SK-N-MC (cell line): Measurements from ENCODE around the gene B4GALT7.

Experiments used
- DNase-seq: peaks from one replicate; pipeline ENCODE4 v3.0.0-alpha.2; 2011; ENCODE audit warnings: low read depth, low spot score
- H3K27ac ChIP-seq: fragments of 200-600 bp; sonication (generic); 2 replicates; pipeline ENCODE4 v1.5.1; 2016; ENCODE audit warnings: mixed run types
- H3K36me3 ChIP-seq: fragments of 200-600 bp; sonication (generic); 2 replicates; pipeline ENCODE4 v1.6.1; 2017; ENCODE audit warnings: antibody characterized with exemption, low read length, mixed read lengths; ENCODE audit not compliant: insufficient read depth
- H3K4me3 ChIP-seq: fragments of 200-600 bp; sonication (generic); 2 replicates; pipeline ENCODE4 v1.5.1; 2016
- H3K9ac ChIP-seq: fragments of 200-600 bp; sonication (generic); 2 replicates; pipeline ENCODE4 v1.8.0; 2017; ENCODE audit warnings: mixed run types, mixed read lengths; ENCODE audit not compliant: insufficient read length
- H3K9me3 ChIP-seq: fragments of 200-600 bp; sonication (generic); 2 replicates; pipeline ENCODE4 v1.6.1; 2017; ENCODE audit warnings: low read depth, mild to moderate bottlenecking, antibody characterized with exemption, low read length, moderate library complexity, mixed read lengths
- EZH2 ChIP-seq: fragments of 200-600 bp; sonication (generic); IDR thresholded peaks from one replicate; pipeline ENCODE4 v1.6.1; 2017; ENCODE audit warnings: antibody characterized with exemption
- FOXP2 ChIP-seq: optimal IDR thresholded peaks from 2 replicates; pipeline ENCODE3; 2011; ENCODE audit warnings: mild to moderate bottlenecking, moderate library complexity; ENCODE audit not compliant: insufficient read depth; ENCODE audit errors: extremely low read length, control extremely low read depth
- POLR2AphosphoS5 ChIP-seq: IDR thresholded peaks from 2 replicates; pipeline ENCODE4 v1.6.1; 2012; ENCODE audit warnings: mild to moderate bottlenecking, low read depth, low read length, borderline replicate concordance

The B4GALT7 gene

GRCh38 chr5:177600508-177601018 lies 631 bp downstream of the B4GALT7 start:
- TF ChIP-seq FOXP2 (no peak), EZH2 (no peak), POLR2AphosphoS5 (no peak)
- Histone ChIP-seq H3K9me3 (no peaks in the 10 kb centered on the region), H3K36me3 (peaks cover 12% of the 10 kb centered on the region; the same call in 1 of the 2 replicates), H3K9ac (peak overlapping the region; percentile 94), H3K4me3 (peak overlapping the region; percentile 96), H3K27ac (no peak overlapping the region)
- no peak for DNase-seq

- DNase-seq = no peak
- peaks cover 6% of the 10 kb centered on the region; the same call in 1 of the 2 replicates for H3K36me3 ChIP-seq
- H3K27ac ChIP-seq = no peak overlapping the region
- H3K9me3 ChIP-seq = no peaks in the 10 kb centered on the region
- H3K4me3 ChIP-seq = peak overlapping the region; percentile 96
- H3K9ac ChIP-seq = peak overlapping the region; percentile 94
- TF ChIP-seq POLR2AphosphoS5 (peak; percentile 3; the same call in 1 of the 2 replicates), EZH2 (no peak)
These were observed 1.2 kb downstream of the B4GALT7 start for GRCh38 chr5:177601126-177601525.

- DNase-seq = no peak
- H3K9ac ChIP-seq = no peak overlapping the region
These were observed 1.9 kb downstream of the B4GALT7 start for GRCh38 chr5:177601577-177602457.

GRCh38 chr5:177602458-177602830 lies 2.5 kb downstream of the B4GALT7 start:
- H3K27ac ChIP-seq = no peak overlapping the region
- H3K36me3 ChIP-seq = no peaks in the 10 kb centered on the region
- no peaks in the 10 kb centered on the region for H3K9me3 ChIP-seq
- no peak for DNase-seq
- no peak overlapping the region for H3K9ac ChIP-seq
- no peak overlapping the region for H3K4me3 ChIP-seq
- no peak for TF ChIP-seq POLR2AphosphoS5
- no peak for TF ChIP-seq FOXP2
- TF ChIP-seq EZH2 = no peak

More at GRCh38 chr5:177601577-177602457, 1.9 kb downstream of the B4GALT7 start:
- Histone ChIP-seq H3K4me3 (no peak overlapping the region), H3K9me3 (no peaks in the 10 kb centered on the region), H3K27ac (no peak overlapping the region), H3K36me3 (no peaks in the 10 kb centered on the region; the same call in 1 of the 2 replicates)
- no peak for TF ChIP-seq FOXP2
- no peak; the same call in 1 of the 2 replicates for TF ChIP-seq POLR2AphosphoS5
- TF ChIP-seq EZH2 = no peak

GRCh38 chr5:177603631-177604030 lies 3.7 kb downstream of the B4GALT7 start:
- Histone ChIP-seq H3K4me3 (no peak overlapping the region), H3K36me3 (no peaks in the 10 kb centered on the region), H3K9me3 (no peaks in the 10 kb centered on the region), H3K27ac (no peak overlapping the region), H3K9ac (no peak overlapping the region)
- TF ChIP-seq EZH2 = no peak
- TF ChIP-seq FOXP2 = no peak
- no peak for TF ChIP-seq POLR2AphosphoS5
- DNase-seq = no peak

GRCh38 chr5:177604116-177604521 lies 4.2 kb downstream of the B4GALT7 start:
- no peak overlapping the region for H3K27ac ChIP-seq
- H3K9me3 ChIP-seq = no peaks in the 10 kb centered on the region
- TF ChIP-seq POLR2AphosphoS5 (no peak), FOXP2 (no peak), EZH2 (no peak)
- no peak overlapping the region for H3K9ac ChIP-seq
- no peak for DNase-seq
- no peak overlapping the region for H3K4me3 ChIP-seq
- H3K36me3 ChIP-seq = no peaks in the 10 kb centered on the region

- TF ChIP-seq EZH2 (no peak), FOXP2 (no peak), POLR2AphosphoS5 (no peak)
- H3K9me3 ChIP-seq = no peaks in the 10 kb centered on the region
- no peak overlapping the region for H3K4me3 ChIP-seq
- DNase-seq = no peak
- H3K9ac ChIP-seq = no peak overlapping the region
- H3K27ac ChIP-seq = no peak overlapping the region
- H3K36me3 ChIP-seq = no peaks in the 10 kb centered on the region
These were observed 4.7 kb downstream of the B4GALT7 start for GRCh38 chr5:177604656-177605055.

GRCh38 chr5:177605078-177605477 lies 5.1 kb downstream of the B4GALT7 start:
- H3K9me3 ChIP-seq = no peaks in the 10 kb centered on the region
- H3K36me3 ChIP-seq = no peaks in the 10 kb centered on the region
- H3K4me3 ChIP-seq = no peak overlapping the region
- TF ChIP-seq EZH2 = no peak
- no peak for TF ChIP-seq FOXP2
- H3K27ac ChIP-seq = no peak overlapping the region
- no peak for DNase-seq
- no peak overlapping the region for H3K9ac ChIP-seq

- TF ChIP-seq POLR2AphosphoS5 (no peak), EZH2 (no peak), FOXP2 (no peak)
- H3K9ac ChIP-seq = no peak overlapping the region
- no peaks in the 10 kb centered on the region for H3K36me3 ChIP-seq
- H3K4me3 ChIP-seq = no peak overlapping the region
- DNase-seq = no peak
- H3K27ac ChIP-seq = no peak overlapping the region
- H3K9me3 ChIP-seq = no peaks in the 10 kb centered on the region
These were observed 5.7 kb downstream of the B4GALT7 start for GRCh38 chr5:177605667-177606066.
